AG04450 (cell line): ENCODE results near the gene DPM2. TPM values are rescaled to one million over a fixed set of nuclear protein-coding genes. Genes with fewer than 3 reads are reported as not detected.

ENCODE experiments used
- CTCF ChIA-PET: fragments of 300-600, 350-600 bp; formaldehyde crosslinking; extraction: SDS; loops from one replicate; lab custom pipeline; 2022; ENCODE audit warnings: antibody characterized with exemption, inconsistent platforms; lab: Charles Lee
- POLR2A ChIA-PET: fragments of 350-600 bp; formaldehyde crosslinking; extraction: SDS; loops from one replicate; lab custom pipeline; 2021; ENCODE audit warnings: antibody characterized with exemption, inconsistent platforms; lab: Yijun Ruan, JAX
- DNase-seq: peaks from one replicate; pipeline ENCODE4 v3.0.0-alpha.2; 2011; ENCODE audit warnings: low read depth, low spot score
- H3K27ac ChIP-seq: one replicate; pipeline ENCODE4 v1.5.1; 2012; ENCODE audit warnings: low read depth, low read length, control low read depth
- H3K27me3 ChIP-seq: one replicate; pipeline ENCODE4 v1.6.0; 2012; ENCODE audit warnings: low read length; ENCODE audit not compliant: control insufficient read depth, insufficient read depth
- H3K4me3 ChIP-seq: 2 replicates; pipeline ENCODE4 v1.5.1; 2011; ENCODE audit warnings: mild to moderate bottlenecking, low read depth, low read length, control low read depth
- H3K9me3 ChIP-seq: 2 replicates; pipeline ENCODE4 v1.5.1; 2012; ENCODE audit warnings: low read length; ENCODE audit not compliant: control insufficient read depth, insufficient read depth
- polyA plus RNA-seq: library from polyadenylated mRNA; depleted of rRNA; stranded (reverse); fragments of >200 nt; gene quantifications from 2 replicates; pipeline ENCODE4 v1.2.3, GENCODE V29; 2011
- TF ChIP-seq, protein P1 (sequence below): IDR thresholded peaks from 2 replicates; pipeline ENCODE4 v1.5.1; 2011; ENCODE audit warnings: low read depth, low read length, control low read depth, inconsistent platforms

DPM2 gene
- polyA plus RNA-seq, 1 experiment = 25.3 TPM

DNA sequence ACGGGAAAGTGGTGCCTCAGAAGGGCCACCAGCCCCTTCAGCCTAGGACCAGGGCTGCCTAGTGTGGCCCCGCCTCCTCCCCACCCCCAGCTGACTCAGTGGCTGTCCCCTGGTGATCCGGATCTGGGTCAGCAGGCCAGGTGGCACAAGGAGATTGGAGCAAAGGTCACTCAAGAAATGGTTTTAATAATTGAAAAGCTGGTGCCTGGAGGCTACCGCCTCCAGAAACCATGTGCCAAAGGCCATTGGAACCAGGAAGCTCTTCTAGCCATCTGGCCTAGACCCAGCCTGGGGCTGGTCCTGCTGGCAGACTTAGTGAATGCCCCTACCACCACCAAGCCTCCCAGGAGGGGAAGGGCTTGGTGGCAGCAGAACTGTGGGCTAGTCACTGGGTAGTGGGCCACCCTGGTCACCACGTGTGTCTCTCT, 22.3 kb downstream of the DPM2 start:
- Histone ChIP-seq H3K27me3 (no peaks in the 10 kb centered on the region), H3K27ac (no peak overlapping the region), H3K4me3 (no peak overlapping the region), H3K9me3 (no peaks in the 10 kb centered on the region; the same call in 1 of the 2 replicates)
- POLR2A ChIA-PET = no interaction called here
- TF ChIP-seq, protein P1, sequence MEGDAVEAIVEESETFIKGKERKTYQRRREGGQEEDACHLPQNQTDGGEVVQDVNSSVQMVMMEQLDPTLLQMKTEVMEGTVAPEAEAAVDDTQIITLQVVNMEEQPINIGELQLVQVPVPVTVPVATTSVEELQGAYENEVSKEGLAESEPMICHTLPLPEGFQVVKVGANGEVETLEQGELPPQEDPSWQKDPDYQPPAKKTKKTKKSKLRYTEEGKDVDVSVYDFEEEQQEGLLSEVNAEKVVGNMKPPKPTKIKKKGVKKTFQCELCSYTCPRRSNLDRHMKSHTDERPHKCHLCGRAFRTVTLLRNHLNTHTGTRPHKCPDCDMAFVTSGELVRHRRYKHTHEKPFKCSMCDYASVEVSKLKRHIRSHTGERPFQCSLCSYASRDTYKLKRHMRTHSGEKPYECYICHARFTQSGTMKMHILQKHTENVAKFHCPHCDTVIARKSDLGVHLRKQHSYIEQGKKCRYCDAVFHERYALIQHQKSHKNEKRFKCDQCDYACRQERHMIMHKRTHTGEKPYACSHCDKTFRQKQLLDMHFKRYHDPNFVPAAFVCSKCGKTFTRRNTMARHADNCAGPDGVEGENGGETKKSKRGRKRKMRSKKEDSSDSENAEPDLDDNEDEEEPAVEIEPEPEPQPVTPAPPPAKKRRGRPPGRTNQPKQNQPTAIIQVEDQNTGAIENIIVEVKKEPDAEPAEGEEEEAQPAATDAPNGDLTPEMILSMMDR = no peak
- no peak for DNase-seq
- CTCF ChIA-PET = interaction anchor here (1.0 to 1.5 kb wide), 2 partner anchors 131 to 180 kb away, joined by 3 read pairs; partner anchors contain the start of gene TOR2A

DNA sequence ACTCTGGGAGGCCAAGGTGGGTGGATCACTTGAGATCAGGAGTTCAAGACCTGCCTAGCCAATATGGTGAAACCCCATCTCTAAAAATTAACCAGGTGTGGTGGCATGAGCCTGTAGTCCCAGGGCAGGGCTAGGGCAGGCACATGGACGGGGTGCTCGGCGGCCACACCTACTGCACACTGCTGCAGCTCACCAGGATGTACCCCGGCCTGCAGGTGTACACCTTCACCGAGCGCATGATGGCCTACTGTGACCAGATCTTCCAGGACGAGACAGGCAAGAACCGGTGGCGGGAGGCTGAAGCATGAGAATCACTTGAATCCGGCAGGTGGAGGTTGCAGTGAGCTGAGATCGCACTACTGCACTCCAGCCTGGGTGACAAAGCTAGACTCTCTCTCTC, 24.0 kb downstream of the DPM2 start:
- POLR2A ChIA-PET = interaction anchor here (0.6 to 0.7 kb wide), 2 partner anchors 16 to 24 kb away, joined by 3 to 7 read pairs; no protein-coding TSS in a partner anchor
- Histone ChIP-seq H3K9me3 (no peaks in the 10 kb centered on the region; the same call in 1 of the 2 replicates), H3K4me3 (no peak overlapping the region), H3K27me3 (no peaks in the 10 kb centered on the region), H3K27ac (no peak overlapping the region)
- CTCF ChIA-PET = interaction anchor here (1.0 kb wide), 1 partner anchor 44 kb away, joined by 3 read pairs; no protein-coding TSS in a partner anchor
- DNase-seq = no peak
- TF ChIP-seq, protein P1 = no peak

DNA sequence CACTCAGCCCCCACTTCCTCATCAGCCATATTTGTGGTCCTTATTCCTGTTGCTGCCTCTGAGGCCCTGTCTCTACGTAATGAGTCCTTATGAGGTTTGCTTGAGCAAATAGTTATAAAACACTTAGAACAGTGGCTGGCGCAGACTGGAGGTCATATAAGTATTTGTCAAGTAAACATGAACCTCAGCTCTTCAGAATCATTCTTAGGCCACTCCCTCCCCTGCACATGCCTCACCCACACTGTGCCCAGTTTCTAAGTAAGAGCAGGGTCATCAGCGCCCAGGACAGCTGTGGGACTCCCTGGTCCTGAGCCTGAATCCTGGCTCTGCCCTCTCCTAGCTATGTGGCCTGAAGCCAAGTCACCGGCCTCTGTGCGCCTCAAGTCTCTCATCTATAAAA, 24.8 kb downstream of the DPM2 start:
- no peak for DNase-seq
- ChIA-PET CTCF (interaction anchor here (0.6 to 1.0 kb wide), 2 partner anchors 19 to 43 kb away, joined by 3 to 7 read pairs; no protein-coding TSS in a partner anchor), POLR2A (no interaction called here)
- no peak overlapping the region for H3K27ac ChIP-seq
- H3K9me3 ChIP-seq = no peaks in the 10 kb centered on the region; the same call in 1 of the 2 replicates
- TF ChIP-seq, protein P1 = no peak
- no peak overlapping the region for H3K4me3 ChIP-seq
- H3K27me3 ChIP-seq = no peaks in the 10 kb centered on the region

DNA sequence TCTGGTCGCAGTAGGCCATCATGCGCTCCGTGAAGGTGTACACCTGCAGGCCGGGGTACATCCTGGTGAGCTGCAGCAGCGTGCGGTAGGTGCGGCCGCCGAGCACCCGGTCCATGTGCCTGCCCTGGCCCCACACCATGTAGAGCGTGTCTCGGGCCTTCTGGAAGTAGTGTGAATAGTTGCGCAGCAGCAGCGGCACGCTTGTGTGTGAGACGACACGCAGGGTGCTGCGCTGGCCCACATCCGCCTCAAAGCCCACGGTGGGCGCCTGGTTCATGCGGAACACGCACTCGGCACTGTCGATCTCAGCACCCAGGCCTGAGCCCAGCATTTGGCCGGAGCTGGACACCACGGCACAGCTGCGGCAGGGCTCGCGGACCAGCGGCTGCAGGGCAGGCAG, 25.4 kb downstream of the DPM2 start:
- Histone ChIP-seq H3K4me3 (no peak overlapping the region), H3K9me3 (no peaks in the 10 kb centered on the region; the same call in 1 of the 2 replicates), H3K27me3 (no peaks in the 10 kb centered on the region), H3K27ac (no peak overlapping the region)
- TF ChIP-seq, protein P1 = no peak
- CTCF ChIA-PET = no interaction called here
- DNase-seq = no peak
- POLR2A ChIA-PET = no interaction called here

DNA sequence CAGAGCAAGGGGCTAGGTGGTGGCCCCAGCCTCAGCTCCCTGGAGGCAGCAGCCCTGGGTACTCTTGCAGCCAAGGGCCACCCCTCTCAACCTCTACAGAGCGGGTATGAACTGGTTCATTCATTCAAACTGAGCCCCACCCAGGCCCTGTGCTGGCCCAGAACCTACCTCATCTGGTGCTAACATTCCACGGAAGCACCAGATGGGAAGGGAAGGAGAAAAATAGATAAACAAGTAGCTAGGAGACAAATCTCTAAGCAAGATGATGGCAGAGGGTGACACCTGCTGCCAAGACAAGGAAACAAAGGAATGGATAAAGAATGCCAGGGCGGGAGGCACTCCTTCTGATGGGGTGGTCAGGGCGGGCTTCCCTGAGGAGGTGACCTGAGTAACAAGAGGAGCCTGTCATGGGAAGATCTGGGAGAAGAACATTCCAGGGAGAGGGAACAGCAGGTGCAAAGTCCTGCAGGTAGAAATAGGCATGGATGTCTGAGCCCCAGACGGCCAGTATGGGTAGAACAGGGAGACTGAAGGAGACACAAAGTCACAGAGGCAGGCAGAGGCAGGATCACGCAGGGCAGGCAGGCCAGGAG, 26.9 kb downstream of the DPM2 start:
- no peaks in the 10 kb centered on the region for H3K9me3 ChIP-seq
- no peaks in the 10 kb centered on the region for H3K27me3 ChIP-seq
- TF ChIP-seq, protein P1 = no peak
- ChIA-PET POLR2A (no interaction called here), CTCF (interaction anchor here (1.0 kb wide), 1 partner anchor 32 kb away, joined by 3 read pairs; no protein-coding TSS in a partner anchor)
- no peak overlapping the region for H3K4me3 ChIP-seq
- DNase-seq = no peak
- H3K27ac ChIP-seq = no peak overlapping the region
